HUES48 (cell line): Measurements from ENCODE around the gene LHX3.
A peak's percentile ranks its signal among the peaks of the same experiment; 100 is the strongest.

Experiments
- H3K27ac ChIP-seq: one replicate; pipeline ENCODE4 v1.7.0; 2013; ENCODE audit warnings: low read depth, low read length, inconsistent platforms
- H3K27me3 ChIP-seq: 2 replicates; pipeline ENCODE4 v1.6.1; 2013; ENCODE audit warnings: mild to moderate bottlenecking, low read length; ENCODE audit not compliant: control insufficient read depth, insufficient read depth
- H3K36me3 ChIP-seq: 2 replicates; pipeline ENCODE4 v1.6.1; 2013; ENCODE audit warnings: low read length; ENCODE audit not compliant: control insufficient read depth, insufficient read depth
- H3K4me1 ChIP-seq: 2 replicates; pipeline ENCODE4 v1.6.1; 2013; ENCODE audit warnings: mild to moderate bottlenecking, low read length; ENCODE audit not compliant: control insufficient read depth, insufficient read depth
- H3K4me3 ChIP-seq: 2 replicates; pipeline ENCODE4 v1.5.1; 2013; ENCODE audit warnings: mild to moderate bottlenecking, low read depth, low read length
- H3K9ac ChIP-seq: 2 replicates; pipeline ENCODE4 v1.6.1; 2013; ENCODE audit warnings: mild to moderate bottlenecking, low read depth, low read length, moderate library complexity
- H3K9me3 ChIP-seq: 2 replicates; pipeline ENCODE4 v1.6.1; 2013; ENCODE audit warnings: low read length; ENCODE audit not compliant: control insufficient read depth, insufficient read depth

LHX3 gene

GRCh38 chr9:136204838-136205706 lies at the start of gene LHX3:
LHX3 (minus strand) TSS chr9:136205128; CDS start chr9:136205012, 116 bp downstream.
- H3K9ac ChIP-seq, result no peak within 1 kb of the TSS
- H3K27ac ChIP-seq, result no peak within 1 kb of the TSS
- no peaks in the 10 kb centered on the region for H3K9me3 ChIP-seq
- peaks cover 59% of the 10 kb centered on the region for H3K27me3 ChIP-seq
- peaks cover 13% of the 10 kb centered on the region for H3K36me3 ChIP-seq
- H3K4me3 ChIP-seq, result peak within 1 kb of the TSS; percentile 18; the same call in 1 of the 2 replicates
- H3K4me1 ChIP-seq, result 0 out of 2 replicates have a peak, but pooled peaks cover 2% of the 10 kb centered on the region

GRCh38 chr9:136253246-136254130 lies 48.6 kb upstream of the LHX3 start:
- Histone ChIP-seq H3K27me3 (no peaks in the 10 kb centered on the region), H3K4me3 (no peak overlapping the region), H3K27ac (no peak overlapping the region), H3K9me3 (no peaks in the 10 kb centered on the region), H3K9ac (no peak overlapping the region), H3K4me1 (no peaks in the 10 kb centered on the region), H3K36me3 (no peaks in the 10 kb centered on the region)

- Histone ChIP-seq H3K27me3 (no peaks in the 10 kb centered on the region), H3K9ac (no peak overlapping the region), H3K27ac (no peak overlapping the region)
Measured at GRCh38 chr9:136252846-136253245, 47.9 kb upstream of the LHX3 start.

GRCh38 chr9:136252281-136252680 lies 47.4 kb upstream of the LHX3 start:
- H3K4me3 ChIP-seq, result no peak overlapping the region
- no peaks in the 10 kb centered on the region for H3K9me3 ChIP-seq
- H3K4me1 ChIP-seq, result peaks cover 6% of the 10 kb centered on the region; the same call in 1 of the 2 replicates
- no peaks in the 10 kb centered on the region for H3K27me3 ChIP-seq
- no peak overlapping the region for H3K27ac ChIP-seq
- no peak overlapping the region for H3K9ac ChIP-seq
- no peaks in the 10 kb centered on the region for H3K36me3 ChIP-seq

More at GRCh38 chr9:136252846-136253245, 47.9 kb upstream of the LHX3 start:
- H3K36me3 ChIP-seq, result no peaks in the 10 kb centered on the region
- peaks cover 3% of the 10 kb centered on the region; the same call in 1 of the 2 replicates for H3K4me1 ChIP-seq
- no peaks in the 10 kb centered on the region for H3K9me3 ChIP-seq
- H3K4me3 ChIP-seq, result no peak overlapping the region

- H3K27me3 ChIP-seq, result no peaks in the 10 kb centered on the region
- peaks cover 6% of the 10 kb centered on the region; the same call in 1 of the 2 replicates for H3K4me1 ChIP-seq
- no peaks in the 10 kb centered on the region for H3K36me3 ChIP-seq
- H3K9ac ChIP-seq, result no peak overlapping the region
- no peak overlapping the region for H3K4me3 ChIP-seq
- no peaks in the 10 kb centered on the region for H3K9me3 ChIP-seq
- no peak overlapping the region for H3K27ac ChIP-seq
Measured at GRCh38 chr9:136251264-136252115, 46.6 kb upstream of the LHX3 start.

GRCh38 chr9:136250676-136251075 lies 45.7 kb upstream of the LHX3 start:
- Histone ChIP-seq H3K36me3 (no peaks in the 10 kb centered on the region), H3K27ac (no peak overlapping the region), H3K4me3 (no peak overlapping the region), H3K4me1 (peaks cover 10% of the 10 kb centered on the region; the same call in 1 of the 2 replicates), H3K9ac (no peak overlapping the region), H3K9me3 (no peaks in the 10 kb centered on the region), H3K27me3 (no peaks in the 10 kb centered on the region)

GRCh38 chr9:136249877-136250559 lies 45.1 kb upstream of the LHX3 start:
- H3K27ac ChIP-seq, result no peak overlapping the region
- no peaks in the 10 kb centered on the region for H3K27me3 ChIP-seq
- H3K4me3 ChIP-seq, result no peak overlapping the region
- H3K9me3 ChIP-seq, result no peaks in the 10 kb centered on the region
- peaks cover 10% of the 10 kb centered on the region; the same call in 1 of the 2 replicates for H3K4me1 ChIP-seq
- H3K36me3 ChIP-seq, result no peaks in the 10 kb centered on the region
- no peak overlapping the region for H3K9ac ChIP-seq

- Histone ChIP-seq H3K4me3 (no peak overlapping the region), H3K9ac (no peak overlapping the region), H3K27ac (no peak overlapping the region), H3K9me3 (no peaks in the 10 kb centered on the region), H3K27me3 (no peaks in the 10 kb centered on the region), H3K36me3 (no peaks in the 10 kb centered on the region), H3K4me1 (peaks cover 18% of the 10 kb centered on the region)
Measured at GRCh38 chr9:136248951-136249876, 44.3 kb upstream of the LHX3 start.

GRCh38 chr9:136247947-136248637 lies 43.2 kb upstream of the LHX3 start:
- no peaks in the 10 kb centered on the region for H3K27me3 ChIP-seq
- H3K4me3 ChIP-seq, result no peak overlapping the region
- peaks cover 29% of the 10 kb centered on the region for H3K4me1 ChIP-seq
- H3K36me3 ChIP-seq, result no peaks in the 10 kb centered on the region
- H3K9me3 ChIP-seq, result no peaks in the 10 kb centered on the region
- no peak overlapping the region for H3K27ac ChIP-seq
- H3K9ac ChIP-seq, result no peak overlapping the region
